Left lobe of liver (tissue), 2 donors: ENCODE measurements around the gene COL4A2. TPM values are rescaled to one million over a fixed set of nuclear protein-coding genes. Genes with fewer than 3 reads are reported as not detected.

Experiments used
- ATAC-seq: fragments of 200-7000 bp; cut with Tn5 transposase; one replicate; pipeline ENCODE4 v1.9.1; 2020; ENCODE audit warnings: mild to moderate bottlenecking, moderate library complexity
- DNase-seq: peaks from one replicate; pipeline ENCODE4 v3.0.0-alpha.2; 2020; ENCODE audit warnings: low spot score
- total RNA-seq: library from RNA; stranded (reverse); gene quantifications from one replicate; pipeline ENCODE4 v1.2.1, GENCODE V29; 2021
- donor health status: DM: no; HTN: no; CAD: no; lungs with moderate emphysema.
- donor health status: DM: no; HTN: yes; CAD: no.

COL4A2 gene
- total RNA-seq, 1 donor from 2014 or later: 12.4 TPM

DNA sequence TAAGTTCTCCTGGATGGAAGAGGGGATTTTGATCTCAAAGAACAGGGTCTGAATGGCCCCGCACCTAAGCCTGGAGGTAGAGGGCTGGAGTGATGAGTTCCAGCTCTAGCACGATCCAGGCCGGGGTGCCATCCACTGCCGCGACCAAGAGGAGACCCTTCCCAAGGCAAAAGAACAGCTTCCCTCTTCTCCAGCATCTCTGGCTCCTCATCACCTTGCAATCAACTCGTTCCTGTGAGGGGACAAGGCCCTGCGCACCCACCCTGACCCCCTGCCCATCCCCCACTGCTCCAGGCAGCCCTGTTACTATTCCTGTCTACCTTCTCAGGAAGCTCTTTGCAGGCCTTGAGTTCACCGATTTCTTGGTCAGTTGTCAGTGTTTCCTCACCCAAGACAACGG is 17.9 kb upstream of the COL4A2 start:
- ATAC-seq (no peak), DNase-seq (no peak)

DNA sequence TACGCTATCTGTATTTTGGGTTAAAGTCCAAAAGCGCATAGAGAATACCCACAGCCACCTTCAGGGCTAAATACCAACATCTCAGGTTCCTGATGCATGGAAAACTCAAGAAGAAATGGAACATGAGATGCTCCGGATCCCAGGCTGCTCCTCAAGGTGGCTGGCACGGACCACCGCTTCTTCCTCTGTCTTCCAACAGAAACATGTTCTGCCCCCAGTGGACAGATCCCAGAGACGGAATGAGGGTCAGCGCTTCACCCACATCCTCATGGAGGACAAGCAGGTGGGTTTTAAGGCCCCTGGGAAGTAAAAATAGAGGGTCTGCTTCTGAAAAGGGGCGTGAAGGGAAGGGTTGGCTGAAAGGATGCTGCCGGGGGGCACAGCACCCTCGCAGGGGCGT is 17.4 kb upstream of the COL4A2 start:
- no peak for ATAC-seq
- no peak for DNase-seq

- DNase-seq (no peak), ATAC-seq (no peak)
Observed at GRCh38 chr13:110290153-110290552, 16.9 kb upstream of the COL4A2 start.

DNA sequence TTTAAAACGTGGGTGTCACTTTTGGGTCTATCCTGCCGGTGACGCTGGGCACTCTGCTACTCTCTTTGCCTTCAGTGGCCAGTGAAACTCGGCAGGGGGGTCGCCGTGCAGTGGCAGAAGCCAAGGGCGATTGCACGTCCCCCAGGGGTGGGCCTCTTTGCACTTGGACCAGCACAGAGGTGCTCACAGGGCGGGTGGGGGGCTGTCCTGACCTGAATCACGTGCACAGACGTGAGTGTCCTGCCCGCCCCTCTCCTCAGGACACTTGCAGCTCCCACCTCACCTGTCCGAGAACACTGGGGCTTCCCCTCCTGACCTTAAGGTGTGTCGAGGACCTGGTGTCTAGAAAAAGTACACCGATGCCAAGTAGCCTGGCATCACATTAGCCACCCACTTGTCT is 16.3 kb upstream of the COL4A2 start:
- ATAC-seq (no peak), DNase-seq (no peak)

DNA sequence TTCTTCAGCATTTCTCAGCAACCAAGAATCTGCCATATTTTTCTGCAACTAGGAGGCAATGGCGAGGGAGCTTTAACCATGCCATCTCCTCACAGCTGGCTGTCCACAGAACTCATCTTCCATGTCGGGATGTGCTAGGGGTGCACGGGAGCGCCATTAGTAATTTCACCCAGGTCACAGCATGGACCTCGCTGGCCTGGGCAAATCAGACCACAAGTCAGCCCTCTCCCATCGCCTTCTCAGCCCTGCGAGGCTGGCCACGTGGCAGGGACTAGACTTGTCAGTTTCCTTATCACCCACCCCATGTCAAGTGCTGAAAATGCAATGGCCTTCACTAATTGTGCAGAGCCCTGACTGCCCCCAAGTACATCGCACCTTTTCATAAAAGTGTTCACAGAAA is 15.8 kb upstream of the COL4A2 start:
- ATAC-seq (no peak), DNase-seq (no peak)

GRCh38 chr13:110293037-110293436 is 14.0 kb upstream of the COL4A2 start:
- ATAC-seq (no peak), DNase-seq (no peak)

GRCh38 chr13:110293649-110294048 is 13.4 kb upstream of the COL4A2 start:
- ATAC-seq: peak; percentile 31
- no peak for DNase-seq

DNA sequence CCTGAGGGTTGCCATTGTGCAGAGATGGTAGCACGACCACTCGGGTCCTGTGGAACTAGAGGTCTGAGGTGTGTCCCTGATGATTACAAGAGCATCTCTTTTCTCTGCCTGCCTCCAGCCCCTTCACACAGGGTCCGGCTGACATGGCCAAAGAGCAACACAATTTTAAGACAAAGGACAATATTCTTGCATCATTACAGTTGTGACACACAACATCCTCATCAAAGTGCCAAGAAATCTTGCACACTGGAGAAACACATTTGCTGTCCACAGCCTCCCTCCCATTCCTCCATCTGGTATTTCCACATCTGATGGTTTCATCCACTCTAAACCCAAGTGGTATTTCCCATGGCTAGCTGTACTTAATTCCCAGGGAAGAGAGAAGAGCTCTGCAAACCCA is 12.9 kb upstream of the COL4A2 start:
- ATAC-seq: no peak
- no peak for DNase-seq

DNA sequence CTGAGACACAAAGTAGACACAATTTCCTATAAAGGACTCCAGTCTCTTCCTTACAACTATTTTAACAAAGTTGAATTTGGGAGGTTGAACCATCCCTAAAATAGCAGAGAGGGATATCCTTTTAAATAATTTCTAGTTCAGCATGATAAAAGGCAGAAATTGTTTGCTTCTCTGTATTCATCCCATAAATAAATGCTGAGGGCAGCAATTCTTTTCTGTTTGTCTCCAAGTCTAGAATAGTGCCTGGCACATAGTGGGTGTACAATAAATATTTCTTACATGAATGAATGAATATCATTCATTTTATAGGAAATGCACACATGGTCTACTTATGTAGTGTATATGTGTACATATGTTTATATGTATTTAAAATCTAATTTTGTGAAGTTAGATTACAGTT is 12.5 kb upstream of the COL4A2 start:
- ATAC-seq (no peak), DNase-seq (no peak)

- no peak for DNase-seq
- ATAC-seq: no peak
Observed at GRCh38 chr13:110297011-110297410, 10.1 kb upstream of the COL4A2 start.

- DNase-seq: no peak
- no peak for ATAC-seq
Observed at GRCh38 chr13:110297766-110298504, 9.1 kb upstream of the COL4A2 start.

DNA sequence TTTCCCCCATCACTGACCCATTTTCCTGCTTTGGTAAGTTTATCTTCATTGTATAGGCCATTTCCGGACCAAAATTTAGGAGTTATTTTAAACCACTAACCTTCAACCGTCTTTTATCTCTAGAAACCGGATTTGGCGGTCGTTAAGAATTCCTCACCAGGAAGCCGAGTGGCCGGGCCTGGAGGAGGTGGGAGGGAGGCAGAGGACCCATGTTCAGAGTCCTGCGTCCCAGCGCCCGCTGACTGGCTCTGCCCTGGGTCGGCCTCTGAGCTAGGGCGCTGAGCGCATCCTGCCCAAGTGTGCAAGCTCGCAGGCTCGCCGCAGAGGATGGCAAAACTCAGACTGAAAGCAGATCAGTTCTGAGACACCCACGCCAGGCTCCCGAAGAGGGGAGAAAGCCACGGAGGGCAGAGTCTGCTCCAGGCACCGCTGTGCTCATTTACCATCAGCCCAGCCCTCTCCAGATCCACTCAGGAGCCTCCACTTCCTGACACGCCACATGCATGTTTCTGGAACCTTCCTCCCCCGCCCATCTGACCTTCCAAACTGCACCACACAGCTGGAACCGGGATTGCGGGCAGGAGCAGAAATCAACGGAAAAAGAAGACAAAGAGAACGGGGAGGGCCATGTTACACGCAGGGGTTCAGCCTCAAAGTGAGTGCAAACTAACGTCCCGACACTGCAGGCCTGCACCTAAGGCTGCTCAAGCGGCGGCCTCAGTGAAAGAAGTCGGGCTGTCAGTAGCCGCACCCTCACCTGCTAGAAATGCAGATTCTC is 8.4 kb upstream of the COL4A2 start:
- peak; percentile 71 for ATAC-seq
- no peak for DNase-seq

GRCh38 chr13:110299283-110299840 is 7.7 kb upstream of the COL4A2 start:
- ATAC-seq: no peak
- no peak for DNase-seq

DNA sequence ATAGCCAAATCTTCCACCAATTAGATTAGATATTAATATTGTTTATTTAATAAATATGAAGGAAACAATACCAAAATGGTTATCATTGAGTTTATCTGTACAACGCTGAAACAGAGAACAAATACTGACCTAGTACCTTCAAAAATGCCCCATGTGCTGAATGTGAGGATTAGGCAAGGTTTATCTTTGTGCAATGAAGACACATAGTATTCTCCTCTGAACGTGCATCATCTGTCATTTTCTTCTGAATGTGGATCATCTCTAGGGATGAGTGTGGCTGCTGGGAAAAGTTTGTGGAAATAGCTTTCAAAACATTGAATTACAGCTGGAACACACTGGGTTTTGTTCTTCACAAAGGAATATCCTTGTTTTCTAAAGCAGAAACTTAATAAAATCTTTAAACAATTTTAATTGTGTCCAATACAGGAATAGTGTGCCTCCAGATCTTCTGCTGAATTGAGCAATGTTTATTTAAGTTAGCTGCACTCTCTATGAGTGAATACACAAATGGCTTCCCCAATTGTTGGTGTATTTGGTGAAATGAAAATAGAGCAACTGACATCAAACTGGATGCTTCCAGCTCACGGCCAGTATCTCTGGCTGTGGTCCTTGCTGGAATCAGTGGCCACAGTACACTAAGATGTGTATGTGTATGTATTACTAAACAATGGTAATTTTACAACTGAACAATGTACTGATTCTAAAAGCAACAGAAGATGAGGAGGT is 6.8 kb upstream of the COL4A2 start:
- ATAC-seq: no peak
- no peak for DNase-seq

DNA sequence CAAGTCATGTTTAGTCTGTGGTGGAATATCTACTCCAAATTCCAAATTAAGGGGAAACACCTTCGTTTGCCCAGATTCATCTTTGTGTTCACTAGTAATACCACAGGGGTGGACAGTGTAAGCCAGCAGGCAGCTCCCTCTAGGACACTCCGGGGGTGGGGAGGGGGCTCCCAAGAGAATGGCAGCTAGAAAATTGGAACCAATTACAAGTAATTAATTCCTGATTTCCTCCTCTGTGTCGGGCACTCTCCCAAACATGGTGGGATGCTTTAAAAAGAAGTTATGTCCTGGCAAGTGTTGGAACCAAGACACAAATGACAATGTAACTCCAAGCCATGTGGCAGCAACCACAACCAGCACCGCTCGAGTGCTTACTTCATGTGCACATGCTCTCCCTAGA is 6.0 kb upstream of the COL4A2 start:
- no peak for ATAC-seq
- DNase-seq: no peak

DNA sequence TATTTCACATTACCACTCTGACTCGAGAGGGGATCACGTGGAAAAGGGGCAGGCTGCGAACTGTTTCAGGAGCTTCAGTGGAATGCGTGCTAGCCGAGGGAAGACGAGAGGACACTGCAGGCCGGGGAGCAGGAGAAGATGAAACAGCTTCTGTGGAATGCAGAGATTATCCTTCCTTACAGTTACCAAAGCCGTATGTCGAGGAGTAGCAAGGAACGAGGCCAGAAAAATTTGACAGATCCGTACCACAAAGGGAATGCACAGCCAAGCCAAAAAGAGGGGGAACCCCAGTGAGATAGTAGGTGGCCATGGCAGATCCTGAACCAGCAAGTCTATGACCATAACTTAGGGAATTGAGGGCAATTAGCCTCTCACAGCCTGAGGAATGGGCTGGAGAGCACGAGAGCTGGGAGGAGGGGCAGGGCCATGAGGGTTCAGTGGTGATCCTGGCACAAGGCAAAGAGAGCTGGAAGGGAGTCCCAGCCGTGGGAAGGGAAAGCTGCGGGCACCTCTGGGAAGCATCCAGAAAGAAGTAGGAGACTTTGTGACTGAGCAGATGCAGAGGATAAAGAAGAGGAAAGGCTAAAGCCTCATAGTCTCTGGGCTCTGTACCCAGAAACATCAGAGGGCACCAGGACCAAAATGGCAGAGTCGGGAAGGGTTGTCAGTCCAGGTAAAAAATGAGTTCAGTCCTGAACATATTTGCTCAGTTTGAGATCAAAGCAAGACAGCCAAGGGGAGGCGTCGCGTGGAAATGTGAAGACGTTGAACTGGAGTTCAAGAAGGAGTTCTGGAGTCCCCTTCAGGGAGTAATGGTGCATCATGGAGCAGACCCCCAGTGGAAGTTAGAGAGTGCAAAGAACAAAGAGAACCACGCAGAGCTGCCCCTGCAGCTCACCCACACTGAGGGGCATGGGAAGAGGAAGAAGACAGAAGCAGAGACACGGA is 5.2 kb upstream of the COL4A2 start:
- no peak for ATAC-seq
- DNase-seq: peak; percentile 35

GRCh38 chr13:110302997-110303396 is 4.1 kb upstream of the COL4A2 start:
- no peak for ATAC-seq

GRCh38 chr13:110303644-110304043 is 3.4 kb upstream of the COL4A2 start:
- ATAC-seq: no peak

More at GRCh38 chr13:110302997-110303396, 4.1 kb upstream of the COL4A2 start:
- no peak for DNase-seq

GRCh38 chr13:110304256-110304655 is 2.8 kb upstream of the COL4A2 start:
- ATAC-seq (no peak), DNase-seq (no peak)

More at GRCh38 chr13:110303644-110304043, 3.4 kb upstream of the COL4A2 start:
- DNase-seq: peak; percentile 32

GRCh38 chr13:110305001-110305400 is 2.1 kb upstream of the COL4A2 start:
- DNase-seq: no peak
- no peak for ATAC-seq
